Measurements from ENCODE around the gene EDIL3. TPM values are rescaled to one million over a fixed set of nuclear protein-coding genes. Genes with fewer than 3 reads are reported as not detected.

EDIL3 gene
- total RNA-seq, 4 donors from 2014 or later, result 2.8 to 20.6 (median 10.2) TPM

DNA sequence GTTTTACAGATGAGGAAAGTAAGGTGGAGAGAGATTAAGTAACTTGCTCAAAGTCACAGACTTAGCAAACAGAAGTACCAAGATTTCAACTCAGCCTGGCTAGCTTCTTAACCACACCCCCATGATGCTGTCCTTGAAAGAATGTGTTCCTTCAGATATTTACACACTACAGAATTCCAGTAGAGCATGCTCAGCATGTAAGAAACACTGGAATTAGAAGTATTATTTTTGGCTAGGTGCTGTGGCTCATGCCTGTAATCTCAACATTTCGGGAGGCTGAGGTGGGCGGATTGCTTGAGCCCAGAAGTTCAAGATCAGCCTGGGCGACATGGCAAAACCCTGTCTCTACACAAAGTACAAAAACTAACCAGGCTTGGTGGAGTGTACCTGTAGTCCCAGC is 142.4 kb downstream of the EDIL3 start:
- 79 to 100% methylated on average over 2 to 3 of the region's 3 CpGs for WGBS, 2 donors

DNA sequence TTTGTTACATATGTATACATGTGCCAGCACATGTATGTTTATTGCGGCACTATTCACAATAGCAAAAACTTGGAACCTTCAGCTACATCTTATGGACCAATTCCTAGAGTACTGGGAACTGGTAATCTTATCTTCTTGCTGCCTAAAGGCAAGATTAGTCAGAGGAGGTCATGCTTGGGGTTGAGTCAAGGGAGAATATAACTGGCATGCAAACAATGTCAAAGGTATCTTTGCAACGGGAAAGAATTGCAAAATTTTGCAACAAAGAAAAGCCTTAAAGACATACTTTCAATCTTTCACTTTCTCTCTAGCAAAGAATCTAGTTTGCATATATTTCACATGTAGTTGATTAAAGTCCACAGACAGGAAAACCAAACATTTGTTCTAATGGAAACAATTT is 145.2 kb downstream of the EDIL3 start:
- H3K4me1 ChIP-seq, result peaks cover 0 to 5% (median 0%) of the 10 kb centered on the region in 3 donors
- no peak overlapping the region for H3K4me3 ChIP-seq
- TF ChIP-seq CTCF (IDR thresholded peaks at IDR 0.05) (no peak), POLR2A (IDR thresholded peaks at IDR 0.05) (no peak)
- intact Hi-C loops (cut with DNase I), result no loop called here
- WGBS, 2 donors, result 24 to 43% methylated on average over 2 of the region's 2 CpGs
- no peak for DNase-seq
- H3K36me3 ChIP-seq, result no peaks in the 10 kb centered on the region
- no peaks in the 10 kb centered on the region for H3K27me3 ChIP-seq
- H3K27ac ChIP-seq, result no peak overlapping the region
- no peaks in the 10 kb centered on the region for H3K9me3 ChIP-seq

More for the DNA sequence above, 142.4 kb downstream of the EDIL3 start:
- Histone ChIP-seq H3K4me3 (no peak overlapping the region), H3K27me3 (no peaks in the 10 kb centered on the region), H3K27ac (no peak overlapping the region), H3K36me3 (no peaks in the 10 kb centered on the region), H3K9me3 (no peaks in the 10 kb centered on the region), H3K4me1 (peaks cover 0 to 5% (median 0%) of the 10 kb centered on the region in 3 donors)
- no peak for DNase-seq
- intact Hi-C loops (cut with DNase I), result no loop called here
- no peak for TF ChIP-seq POLR2A (IDR thresholded peaks at IDR 0.05)
- TF ChIP-seq CTCF (IDR thresholded peaks at IDR 0.05), result no peak

- Histone ChIP-seq H3K4me3 (no peak overlapping the region), H3K36me3 (no peaks in the 10 kb centered on the region), H3K27me3 (no peaks in the 10 kb centered on the region), H3K4me1 (peaks cover 0 to 5% (median 0%) of the 10 kb centered on the region in 3 donors), H3K27ac (no peak overlapping the region), H3K9me3 (no peaks in the 10 kb centered on the region)
- no peak for DNase-seq
- intact Hi-C loops (cut with DNase I), result no loop called here
- no peak for TF ChIP-seq POLR2A (IDR thresholded peaks at IDR 0.05)
- no peak for TF ChIP-seq CTCF (IDR thresholded peaks at IDR 0.05)
Observed at GRCh38 chr5:84237126-84237525, 147.6 kb downstream of the EDIL3 start.

GRCh38 chr5:84231433-84231832 is 153.2 kb downstream of the EDIL3 start:
- Histone ChIP-seq H3K27me3 (no peaks in the 10 kb centered on the region), H3K4me1 (no peaks in the 10 kb centered on the region), H3K27ac (no peak overlapping the region), H3K9me3 (no peaks in the 10 kb centered on the region), H3K36me3 (no peaks in the 10 kb centered on the region), H3K4me3 (no peak overlapping the region)
- WGBS, 2 donors, result 44 to 69% methylated on average over 7 of the region's 7 CpGs
- no peak for DNase-seq
- no peak for TF ChIP-seq CTCF (IDR thresholded peaks at IDR 0.05)
- intact Hi-C loops (cut with DNase I), result no loop called here

- Histone ChIP-seq H3K36me3 (no peaks in the 10 kb centered on the region), H3K4me3 (no peak overlapping the region), H3K4me1 (no peaks in the 10 kb centered on the region), H3K27ac (no peak overlapping the region), H3K9me3 (no peaks in the 10 kb centered on the region), H3K27me3 (no peaks in the 10 kb centered on the region)
- TF ChIP-seq CTCF (IDR thresholded peaks at IDR 0.05), result no peak
- TF ChIP-seq POLR2A (IDR thresholded peaks at IDR 0.05), result no peak
- no peak for DNase-seq
- intact Hi-C loops (cut with DNase I), result no loop called here
Observed at GRCh38 chr5:84229045-84229444, 155.6 kb downstream of the EDIL3 start.

Data from esophagus squamous epithelium (tissue), 5 donors.